ENCODE results near the gene GLYAT.

The GLYAT gene, protein sequence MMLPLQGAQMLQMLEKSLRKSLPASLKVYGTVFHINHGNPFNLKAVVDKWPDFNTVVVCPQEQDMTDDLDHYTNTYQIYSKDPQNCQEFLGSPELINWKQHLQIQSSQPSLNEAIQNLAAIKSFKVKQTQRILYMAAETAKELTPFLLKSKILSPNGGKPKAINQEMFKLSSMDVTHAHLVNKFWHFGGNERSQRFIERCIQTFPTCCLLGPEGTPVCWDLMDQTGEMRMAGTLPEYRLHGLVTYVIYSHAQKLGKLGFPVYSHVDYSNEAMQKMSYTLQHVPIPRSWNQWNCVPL

DNA sequence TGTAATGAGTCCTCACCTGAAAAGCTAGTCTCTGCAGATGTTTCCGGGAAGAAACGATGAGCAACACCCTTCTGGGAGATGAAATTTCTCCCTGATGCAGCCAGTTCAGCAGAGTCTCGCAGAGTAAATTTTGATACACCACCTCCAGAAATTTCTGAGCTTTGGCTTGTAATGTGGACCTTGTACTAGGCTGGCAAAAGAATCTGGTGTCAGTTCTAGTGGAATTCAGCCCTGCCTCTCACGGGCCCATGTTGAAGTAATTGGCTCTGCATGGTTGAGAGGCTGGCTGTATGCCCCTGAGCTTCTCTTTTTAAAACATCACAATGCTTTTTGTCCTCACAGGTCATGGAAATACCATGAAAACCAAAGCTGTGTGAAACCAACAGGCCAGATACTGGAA, at the start of gene GLYAT:
Gene GLYAT, minus strand, starts transcription at position 125 of the 400 bp plus-strand sequence. CDS start 7,447 bp downstream, outside the sequence.
- DNase-seq, result no peak

GRCh38 chr11:58781345-58781744, 49.6 kb upstream of the GLYAT start:
- no peak for DNase-seq

DNA sequence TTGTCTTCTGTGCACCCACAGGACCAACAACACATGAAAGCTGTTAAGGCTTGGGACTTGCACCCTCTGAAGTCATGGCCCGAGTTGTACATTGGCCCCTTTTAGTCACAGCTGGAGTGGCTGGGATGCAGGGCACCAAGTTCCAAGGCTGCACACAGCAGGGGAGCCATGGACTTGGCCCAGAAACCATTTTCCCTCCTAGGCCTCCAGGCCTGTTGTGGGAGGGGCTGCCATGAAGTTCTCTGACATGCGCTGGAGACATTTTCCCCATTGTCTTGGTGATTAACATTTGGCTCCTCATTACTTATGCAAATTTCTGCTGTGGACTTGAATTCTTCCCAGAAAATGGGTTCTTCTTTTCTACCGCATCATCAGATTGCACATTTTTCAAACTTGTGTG, 48.8 kb upstream of the GLYAT start:
- DNase-seq, result no peak

- no peak for DNase-seq
Observed at GRCh38 chr11:58776891-58777710, 45.4 kb upstream of the GLYAT start.

GRCh38 chr11:58775066-58775708, 43.4 kb upstream of the GLYAT start:
- no peak for DNase-seq

DNA sequence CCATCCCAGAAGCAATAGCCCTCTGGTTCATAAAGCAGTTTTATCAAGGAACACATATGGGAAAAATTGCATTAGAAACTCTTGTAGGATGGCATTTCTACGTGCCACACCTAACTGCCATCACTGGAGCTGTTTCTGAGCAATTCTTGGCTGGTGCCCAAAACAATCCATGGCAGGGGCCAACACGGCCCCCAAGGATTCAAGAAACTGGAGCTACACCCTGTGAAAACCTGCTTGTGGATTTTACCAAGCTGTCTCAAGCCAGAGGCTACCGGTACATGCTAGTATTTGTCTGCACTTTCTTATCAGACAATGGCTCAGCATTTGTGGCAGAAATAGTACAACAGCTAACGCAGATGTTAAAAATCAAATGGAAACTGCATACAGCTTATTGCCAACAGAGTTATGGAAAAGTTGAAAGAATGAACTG, 42.4 kb upstream of the GLYAT start:
- DNase-seq, result no peak

DNA sequence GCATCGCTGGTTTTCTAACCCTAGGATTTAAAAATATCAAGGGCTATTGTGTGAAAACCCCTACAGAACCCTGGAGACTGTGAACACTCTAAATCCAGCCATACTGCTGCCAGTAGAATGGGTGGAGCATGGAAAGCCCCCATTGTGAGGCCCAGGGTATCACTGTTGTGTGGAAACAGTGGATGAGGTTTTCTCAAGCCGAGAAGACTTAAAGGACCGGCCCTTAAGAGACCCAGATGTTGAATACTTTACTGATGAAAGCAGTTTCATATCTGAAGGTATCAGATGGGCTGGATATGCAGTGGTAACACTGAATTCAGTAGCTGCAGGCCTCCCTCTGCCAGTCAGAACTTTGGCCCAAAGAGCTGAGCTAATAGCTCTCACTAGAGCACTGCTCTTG, 41.6 kb upstream of the GLYAT start:
- DNase-seq, result no peak

DNA sequence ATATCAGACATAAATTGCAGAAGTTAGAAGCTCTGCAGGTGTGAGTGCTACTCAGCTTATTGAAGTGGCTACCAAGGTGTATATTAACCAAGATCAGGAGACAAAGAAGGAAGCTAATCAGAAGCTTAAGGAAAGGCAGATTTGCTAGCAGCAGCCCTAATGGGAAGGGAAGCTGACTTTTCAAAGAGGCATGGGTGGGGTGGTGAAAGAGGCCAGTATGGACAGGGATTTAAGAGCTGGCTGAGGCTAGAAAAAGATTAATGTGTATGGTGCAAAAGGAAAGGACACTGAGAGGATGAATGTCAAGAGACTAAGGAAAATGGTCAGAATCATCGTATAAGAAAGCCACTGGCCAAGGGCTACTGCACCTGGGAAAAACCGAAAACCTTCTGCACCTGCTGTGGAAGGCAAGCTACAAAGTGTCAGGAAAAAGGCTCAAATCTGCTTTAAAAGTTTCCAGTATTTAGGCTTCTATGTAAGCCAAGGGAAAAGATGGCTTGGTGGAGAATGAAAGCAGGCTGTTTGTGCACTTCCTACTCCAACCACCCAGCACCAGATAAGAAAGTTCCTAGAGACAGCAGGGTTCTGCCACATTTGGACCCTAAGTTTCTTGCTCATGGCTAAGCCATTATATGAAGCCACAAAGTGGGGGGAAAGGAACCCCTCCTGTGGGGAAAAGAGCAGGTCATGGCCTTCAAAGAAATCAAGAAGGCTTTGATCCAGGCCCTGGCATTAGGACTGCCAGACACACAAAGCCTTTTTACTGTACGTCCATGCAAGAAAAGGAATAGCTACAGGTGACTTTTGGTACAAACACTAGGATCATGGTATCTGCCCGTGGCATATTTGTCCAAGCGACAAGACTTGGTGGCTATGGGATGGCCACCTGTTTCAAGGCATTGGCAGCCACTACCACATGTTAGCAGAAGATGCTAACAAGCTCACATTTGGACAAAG, 40.9 kb upstream of the GLYAT start:
- DNase-seq, result no peak

DNA sequence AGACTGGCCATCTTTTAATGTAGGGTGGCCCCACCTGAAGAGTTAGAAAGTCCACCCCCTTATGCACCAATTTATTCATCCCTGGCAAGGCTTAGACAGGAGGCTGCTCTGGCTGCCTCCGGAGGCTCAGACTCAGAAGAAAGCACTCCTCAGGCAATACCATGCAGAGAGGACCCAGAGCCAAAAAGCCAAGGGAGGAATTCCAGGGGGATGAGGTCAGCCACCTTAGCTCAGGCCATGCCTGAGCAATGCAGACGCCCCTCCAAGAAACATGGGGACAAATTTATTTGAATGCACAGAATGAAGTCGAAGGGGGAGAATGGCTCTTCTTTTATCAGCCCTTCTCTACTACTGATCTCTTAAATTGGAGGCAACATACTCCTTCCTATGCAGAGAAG, 39.7 kb upstream of the GLYAT start:
- DNase-seq, result no peak

- DNase-seq, result no peak
Observed at GRCh38 chr11:58770627-58771457, 39.1 kb upstream of the GLYAT start.

GRCh38 chr11:58770166-58770565, 38.4 kb upstream of the GLYAT start:
- no peak for DNase-seq

- DNase-seq, result no peak
Observed at GRCh38 chr11:58769308-58769707, 37.6 kb upstream of the GLYAT start.

- DNase-seq, result no peak
Observed at GRCh38 chr11:58768137-58768536, 36.4 kb upstream of the GLYAT start.

DNA sequence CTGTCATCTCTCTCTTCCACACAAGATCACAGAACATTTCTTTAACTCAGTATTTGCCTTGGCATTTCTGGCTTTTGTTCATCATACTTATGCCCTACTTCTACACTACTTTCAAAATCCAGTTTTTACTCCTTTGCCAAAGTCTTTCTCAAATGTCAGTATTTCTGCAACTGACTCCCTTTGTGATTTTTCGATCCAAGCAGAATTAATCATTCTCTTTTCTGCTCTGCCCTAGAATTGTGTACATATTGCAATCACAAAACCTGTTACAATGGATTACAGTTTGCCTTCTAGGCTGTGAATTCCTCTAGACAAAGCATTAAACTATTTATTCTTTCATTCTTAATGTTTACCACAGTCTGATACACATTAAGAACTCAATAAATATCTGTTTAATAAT, 33.3 kb upstream of the GLYAT start:
- DNase-seq, result no peak

DNA sequence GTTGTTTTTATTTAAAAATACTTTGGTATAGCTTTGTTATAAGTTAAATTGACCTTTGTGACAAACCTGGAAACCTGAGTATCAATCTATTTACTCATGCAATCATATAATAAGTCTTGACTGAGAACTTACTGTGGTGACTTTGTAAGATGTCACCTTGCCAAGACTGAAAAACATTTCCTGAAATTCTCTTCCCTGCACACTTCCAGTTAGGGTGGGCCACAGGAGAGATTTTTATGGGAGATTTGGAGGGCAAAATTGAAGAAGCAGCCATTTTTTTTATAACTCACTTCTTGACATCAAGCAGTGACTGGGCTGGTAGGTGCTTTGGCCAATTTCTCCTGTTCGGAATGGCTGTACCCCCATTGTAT, 31.4 kb upstream of the GLYAT start:
- no peak for DNase-seq

DNA sequence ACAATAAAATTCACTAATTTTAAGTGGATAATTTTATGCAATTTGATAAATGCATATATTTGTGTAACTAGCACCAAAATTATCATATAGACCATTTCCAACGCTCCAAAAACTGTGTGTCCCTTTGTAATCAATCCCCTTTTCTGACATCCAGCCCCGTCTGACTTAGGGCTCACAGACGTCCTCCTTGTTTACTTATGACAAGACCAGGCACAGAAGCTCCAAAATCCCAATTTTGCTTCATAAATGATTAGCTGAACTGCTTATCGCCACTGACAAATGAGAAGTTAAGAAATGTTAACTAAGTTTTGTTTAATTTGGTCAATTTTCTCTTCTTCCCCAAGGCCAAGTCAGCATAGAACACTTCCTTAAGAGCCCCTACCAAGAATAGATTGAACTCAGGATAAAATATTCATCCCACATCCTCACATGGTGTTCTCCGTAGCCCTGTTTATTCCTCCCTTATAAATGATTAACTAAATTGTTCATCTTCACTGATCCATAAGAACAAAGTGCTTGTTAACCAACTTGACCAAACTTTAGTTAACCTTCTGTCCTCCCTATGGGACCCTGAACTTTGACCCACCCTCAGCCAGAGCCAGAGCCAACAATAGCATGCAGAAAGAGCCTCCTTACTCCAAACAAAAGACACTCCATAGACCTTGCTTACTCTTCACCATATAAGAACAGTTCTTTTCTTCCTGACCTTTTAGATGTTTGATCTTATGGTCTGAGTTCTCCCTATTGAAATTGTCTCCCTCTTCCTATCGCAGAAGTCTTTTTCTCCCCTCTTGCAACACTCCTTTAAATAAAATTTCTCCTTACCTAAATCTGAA, 30.8 kb upstream of the GLYAT start:
- DNase-seq, result no peak

GRCh38 chr11:58757439-58757838, 25.7 kb upstream of the GLYAT start:
- DNase-seq, result no peak

GRCh38 chr11:58745705-58746364, 14.1 kb upstream of the GLYAT start:
- DNase-seq, result no peak

DNA sequence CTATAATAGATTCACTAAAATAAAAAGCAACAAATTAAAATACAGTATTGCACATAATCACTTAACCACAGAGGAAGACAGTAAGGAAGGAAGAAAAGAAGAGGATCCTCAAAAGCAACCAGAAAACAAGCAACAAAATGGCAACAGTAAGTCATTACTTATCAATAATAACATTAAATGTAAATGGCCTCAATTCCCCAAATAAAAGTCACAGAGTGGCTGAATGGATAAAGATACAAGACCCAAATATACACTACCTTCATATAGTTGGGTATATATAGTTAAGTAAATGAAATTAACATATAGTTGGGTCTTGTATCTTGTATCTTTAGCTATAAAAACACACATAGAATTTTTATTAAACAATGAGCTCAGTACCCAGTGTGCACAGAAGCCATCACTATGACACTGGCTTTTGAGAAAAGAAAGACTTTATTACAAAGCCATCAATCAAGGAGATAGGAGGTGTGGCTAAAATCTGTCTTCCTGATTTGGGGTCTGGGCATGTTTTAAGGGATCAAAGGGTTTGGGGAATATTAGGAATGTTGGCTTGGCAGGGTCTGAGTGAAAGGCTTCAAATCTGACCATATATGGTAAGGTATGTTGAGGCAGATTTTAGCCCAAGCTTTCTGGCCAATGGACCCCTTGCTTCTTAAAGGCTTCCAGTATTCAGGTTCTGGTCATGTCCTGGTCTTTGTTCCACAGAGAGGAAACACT, 13.4 kb upstream of the GLYAT start:
- no peak for DNase-seq

All from SHP77 treated with DMSO at 0.1 percent for 48 hours (cell line).